ENCODE measurements around the gene MPDZ.

The MPDZ gene

DNA sequence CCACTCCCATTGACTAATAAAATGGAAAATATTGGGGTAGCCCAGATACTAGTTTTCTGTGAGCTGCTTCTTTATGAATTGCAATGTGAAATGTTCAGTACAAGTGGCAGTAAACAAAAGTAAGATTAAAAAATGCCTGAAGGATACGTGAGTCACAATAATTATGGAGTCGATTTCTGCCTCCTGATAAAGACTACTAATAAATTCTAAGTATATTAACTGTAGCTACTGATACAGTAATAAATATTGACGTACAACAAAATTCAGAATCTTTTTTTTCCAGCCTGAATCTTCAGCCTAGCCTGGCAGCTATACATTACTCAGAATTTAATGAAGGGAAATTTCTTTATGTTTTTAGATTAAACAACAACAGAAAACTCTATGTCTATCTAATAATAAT lies 218.1 kb downstream of the MPDZ start:
- DNase-seq (ENCODE audit: extremely low spot score) = no peak
- POLR2A ChIA-PET = no interaction called here
- CTCF ChIA-PET = no interaction called here
- TF ChIP-seq FOXK2 (IDR thresholded peaks at IDR 0.05) (no peak), TARDBP (IDR thresholded peaks at IDR 0.05) (no peak), FOXM1 (IDR thresholded peaks at IDR 0.05; ENCODE audit: borderline replicate concordance) (no peak), FOXA1 (IDR thresholded peaks at IDR 0.05) (no peak), HDGF (IDR thresholded peaks at IDR 0.05; ENCODE audit: borderline replicate concordance) (no peak), SP1 (IDR thresholded peaks at IDR 0.05) (no peak), ELF4 (IDR thresholded peaks at IDR 0.05) (no peak), ARNT (IDR thresholded peaks at IDR 0.05) (no peak), CTBP1 (IDR thresholded peaks at IDR 0.05; ENCODE audit: borderline replicate concordance) (no peak), L3MBTL2 (conservative IDR thresholded peaks at IDR 0.05) (no peak), ZNF384 (IDR thresholded peaks at IDR 0.05) (no peak), LEF1 (IDR thresholded peaks at IDR 0.05; ENCODE audit: borderline replicate concordance) (no peak)
- TF ChIP-seq, protein P1, sequence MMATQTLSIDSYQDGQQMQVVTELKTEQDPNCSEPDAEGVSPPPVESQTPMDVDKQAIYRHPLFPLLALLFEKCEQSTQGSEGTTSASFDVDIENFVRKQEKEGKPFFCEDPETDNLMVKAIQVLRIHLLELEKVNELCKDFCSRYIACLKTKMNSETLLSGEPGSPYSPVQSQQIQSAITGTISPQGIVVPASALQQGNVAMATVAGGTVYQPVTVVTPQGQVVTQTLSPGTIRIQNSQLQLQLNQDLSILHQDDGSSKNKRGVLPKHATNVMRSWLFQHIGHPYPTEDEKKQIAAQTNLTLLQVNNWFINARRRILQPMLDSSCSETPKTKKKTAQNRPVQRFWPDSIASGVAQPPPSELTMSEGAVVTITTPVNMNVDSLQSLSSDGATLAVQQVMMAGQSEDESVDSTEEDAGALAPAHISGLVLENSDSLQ (IDR thresholded peaks at IDR 0.05) = no peak
